Chondrocyte (in vitro differentiated cells): ENCODE results near the gene CEP350. TPM values are rescaled to one million over a fixed set of nuclear protein-coding genes. Genes with fewer than 3 reads are reported as not detected.
A peak's percentile ranks its signal among the peaks of the same experiment; 100 is the strongest.

Experiments used
- DNase-seq: peaks from one replicate; pipeline ENCODE4 v3.0.0; 2021; ENCODE audit warnings: mixed read lengths, low spot score
- H3K27ac Mint-ChIP-seq: one replicate; pipeline ENCODE4 v1.8.0; 2021; ENCODE audit warnings: mild to moderate bottlenecking, moderate library complexity, mixed read lengths; ENCODE audit not compliant: unreplicated experiment
- H3K27me3 Mint-ChIP-seq: 2 replicates; pipeline ENCODE4 v1.8.0; 2021; ENCODE audit warnings: low read depth, mixed read lengths
- H3K36me3 Mint-ChIP-seq: 2 replicates; pipeline ENCODE4 v1.8.0; 2021; ENCODE audit warnings: low read depth, mixed read lengths
- H3K4me1 Mint-ChIP-seq: 2 replicates; pipeline ENCODE4 v1.8.0; 2021; ENCODE audit warnings: low read depth, mild to moderate bottlenecking, mixed read lengths
- H3K4me3 Mint-ChIP-seq: one replicate; pipeline ENCODE4 v1.8.0; 2021; ENCODE audit warnings: mild to moderate bottlenecking, moderate library complexity, mixed read lengths; ENCODE audit not compliant: unreplicated experiment
- H3K9me3 Mint-ChIP-seq: 2 replicates; pipeline ENCODE4 v1.8.0; 2021; ENCODE audit warnings: low read depth, mixed read lengths
- total RNA-seq: library from RNA; stranded (reverse); gene quantifications from 3 replicates; pipeline ENCODE4 v1.2.1, GENCODE V29; 2021
- TF ChIP-seq, protein P1 (sequence below): fragments of 200-600 bp; sonication (generic); IDR thresholded peaks from 2 replicates; pipeline ENCODE4 v1.5.0; 2021; ENCODE audit warnings: antibody characterized with exemption, mild to moderate bottlenecking, moderate library complexity

Gene CEP350
- total RNA-seq, 1 donor from 2014 or later = 36.2 TPM

DNA sequence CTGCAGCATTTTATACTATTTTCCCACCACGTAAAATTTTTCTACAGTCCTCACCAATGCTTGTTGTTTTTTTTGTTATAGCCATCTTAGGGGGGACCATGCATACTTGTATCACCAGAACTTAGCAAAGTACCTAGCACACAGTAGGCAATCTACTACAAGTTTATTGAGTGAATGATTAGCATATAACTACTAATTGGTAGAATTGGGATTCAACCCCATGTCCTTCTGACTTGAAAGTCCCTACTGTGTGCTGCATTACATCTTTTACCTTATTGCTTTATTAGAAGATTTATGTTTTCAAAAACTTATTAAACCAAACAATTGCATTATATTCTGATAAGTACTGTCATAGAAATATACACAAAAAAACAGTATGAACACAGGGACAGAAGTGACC is 92.1 kb downstream of the CEP350 start:
- H3K27ac Mint-ChIP-seq = peak overlapping the region; percentile 30
- peaks cover 49% of the 10 kb centered on the region for H3K36me3 Mint-ChIP-seq
- no peak overlapping the region for H3K4me3 Mint-ChIP-seq
- no peaks in the 10 kb centered on the region for H3K27me3 Mint-ChIP-seq
- peaks cover 19% of the 10 kb centered on the region for H3K4me1 Mint-ChIP-seq
- TF ChIP-seq, protein P1, sequence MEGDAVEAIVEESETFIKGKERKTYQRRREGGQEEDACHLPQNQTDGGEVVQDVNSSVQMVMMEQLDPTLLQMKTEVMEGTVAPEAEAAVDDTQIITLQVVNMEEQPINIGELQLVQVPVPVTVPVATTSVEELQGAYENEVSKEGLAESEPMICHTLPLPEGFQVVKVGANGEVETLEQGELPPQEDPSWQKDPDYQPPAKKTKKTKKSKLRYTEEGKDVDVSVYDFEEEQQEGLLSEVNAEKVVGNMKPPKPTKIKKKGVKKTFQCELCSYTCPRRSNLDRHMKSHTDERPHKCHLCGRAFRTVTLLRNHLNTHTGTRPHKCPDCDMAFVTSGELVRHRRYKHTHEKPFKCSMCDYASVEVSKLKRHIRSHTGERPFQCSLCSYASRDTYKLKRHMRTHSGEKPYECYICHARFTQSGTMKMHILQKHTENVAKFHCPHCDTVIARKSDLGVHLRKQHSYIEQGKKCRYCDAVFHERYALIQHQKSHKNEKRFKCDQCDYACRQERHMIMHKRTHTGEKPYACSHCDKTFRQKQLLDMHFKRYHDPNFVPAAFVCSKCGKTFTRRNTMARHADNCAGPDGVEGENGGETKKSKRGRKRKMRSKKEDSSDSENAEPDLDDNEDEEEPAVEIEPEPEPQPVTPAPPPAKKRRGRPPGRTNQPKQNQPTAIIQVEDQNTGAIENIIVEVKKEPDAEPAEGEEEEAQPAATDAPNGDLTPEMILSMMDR = no peak
- no peak for DNase-seq
- H3K9me3 Mint-ChIP-seq = no peaks in the 10 kb centered on the region

DNA sequence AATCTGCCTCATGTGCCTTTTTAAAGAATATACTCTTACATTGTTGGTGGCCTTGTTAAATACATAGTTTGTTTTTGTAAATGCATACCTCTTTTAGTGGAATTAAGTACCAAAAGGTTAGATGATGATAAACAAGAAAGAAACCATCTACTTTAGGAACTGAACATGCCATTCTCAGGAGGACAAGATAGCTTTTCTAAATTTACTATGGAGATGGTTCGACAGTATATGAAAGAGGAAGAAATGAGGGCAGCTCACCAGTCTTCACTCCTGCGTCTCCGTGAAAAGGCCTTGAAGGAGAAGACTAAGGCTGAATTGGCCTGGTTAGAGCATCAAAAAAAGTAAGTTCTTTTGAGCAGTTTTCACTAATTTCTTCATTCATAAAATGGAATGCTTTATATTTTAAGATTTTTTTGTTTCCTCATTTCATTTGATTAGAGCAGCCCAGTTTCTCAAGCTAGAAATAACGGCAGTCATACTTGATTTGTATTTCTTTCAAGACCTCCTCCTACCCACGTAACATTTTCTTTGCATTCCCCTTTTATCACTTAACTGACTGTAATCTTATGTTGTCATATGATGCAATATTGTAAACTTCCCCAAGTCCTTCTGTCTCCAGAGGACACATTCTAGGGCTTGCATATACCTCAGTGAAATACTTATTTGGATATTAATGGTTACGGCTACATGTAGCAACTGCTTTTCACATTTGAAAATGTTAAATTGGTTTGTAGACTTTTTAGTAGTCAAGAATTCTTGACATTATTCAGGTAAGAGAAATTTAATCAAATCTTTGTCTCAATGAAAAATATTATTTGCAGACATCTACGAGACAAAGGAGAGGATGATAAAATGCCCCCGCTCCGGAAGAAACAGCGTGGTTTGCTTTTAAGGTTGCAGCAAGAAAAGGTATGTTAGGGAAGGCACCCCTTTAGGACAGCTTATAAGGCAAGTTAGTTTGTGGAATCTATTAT is 99.3 kb downstream of the CEP350 start:
- TF ChIP-seq, protein P1 = no peak
- Mint-ChIP-seq H3K4me1 (peaks cover 9% of the 10 kb centered on the region), H3K27ac (no peak overlapping the region), H3K9me3 (no peaks in the 10 kb centered on the region), H3K27me3 (no peaks in the 10 kb centered on the region), H3K36me3 (peaks cover 32% of the 10 kb centered on the region), H3K4me3 (no peak overlapping the region)
- no peak for DNase-seq

DNA sequence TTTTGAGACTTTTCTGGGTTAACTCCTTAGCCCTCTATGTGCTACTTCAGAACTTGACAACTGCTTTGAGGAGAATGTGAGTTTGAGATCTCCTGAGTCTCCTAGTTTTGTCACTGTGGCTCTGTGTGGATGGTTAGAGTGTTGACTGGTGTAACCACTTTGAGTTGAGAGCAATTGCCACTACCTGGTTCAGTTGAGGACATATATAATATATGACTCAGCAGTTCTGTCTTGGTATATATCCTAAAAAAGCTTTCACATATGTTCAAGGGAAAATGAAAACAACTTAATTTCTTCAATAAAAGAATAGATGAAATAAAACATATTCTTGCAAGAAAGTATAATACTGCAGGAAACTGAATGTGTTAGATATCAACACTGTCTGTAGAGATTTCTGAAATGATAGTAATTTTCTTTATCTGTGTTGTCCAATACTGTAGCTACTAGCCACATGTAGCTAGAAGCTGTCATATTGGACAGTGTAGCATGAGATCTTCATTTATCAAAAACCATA is 103.3 kb downstream of the CEP350 start:
- Mint-ChIP-seq H3K27me3 (no peaks in the 10 kb centered on the region), H3K27ac (no peak overlapping the region), H3K36me3 (peaks cover 24% of the 10 kb centered on the region), H3K9me3 (no peaks in the 10 kb centered on the region), H3K4me3 (no peak overlapping the region), H3K4me1 (peaks cover 9% of the 10 kb centered on the region)
- TF ChIP-seq, protein P1 = no peak
- no peak for DNase-seq

DNA sequence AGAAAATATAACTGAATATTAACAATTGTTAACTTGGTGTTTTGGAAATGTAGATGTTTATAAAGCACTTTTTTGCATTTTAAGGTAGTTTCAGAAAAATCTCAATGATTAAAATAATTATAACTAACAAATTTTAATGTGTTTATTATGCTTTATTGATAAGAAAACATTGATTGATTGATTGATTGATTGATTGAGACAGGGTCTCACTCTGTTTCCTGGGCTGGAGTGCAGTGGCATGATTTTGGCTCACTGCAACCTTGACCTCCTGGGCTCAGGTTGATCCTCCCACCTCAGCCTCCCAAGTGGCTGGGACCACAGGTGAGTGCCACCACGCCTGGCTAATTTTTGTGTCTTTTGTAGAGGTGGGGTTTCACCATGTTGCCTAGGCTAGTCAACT is 106.4 kb downstream of the CEP350 start:
- Mint-ChIP-seq H3K27me3 (no peaks in the 10 kb centered on the region), H3K4me3 (no peak overlapping the region), H3K4me1 (peaks cover 9% of the 10 kb centered on the region), H3K9me3 (no peaks in the 10 kb centered on the region), H3K36me3 (peaks cover 23% of the 10 kb centered on the region), H3K27ac (no peak overlapping the region)
- DNase-seq = no peak
- TF ChIP-seq, protein P1 = no peak

DNA sequence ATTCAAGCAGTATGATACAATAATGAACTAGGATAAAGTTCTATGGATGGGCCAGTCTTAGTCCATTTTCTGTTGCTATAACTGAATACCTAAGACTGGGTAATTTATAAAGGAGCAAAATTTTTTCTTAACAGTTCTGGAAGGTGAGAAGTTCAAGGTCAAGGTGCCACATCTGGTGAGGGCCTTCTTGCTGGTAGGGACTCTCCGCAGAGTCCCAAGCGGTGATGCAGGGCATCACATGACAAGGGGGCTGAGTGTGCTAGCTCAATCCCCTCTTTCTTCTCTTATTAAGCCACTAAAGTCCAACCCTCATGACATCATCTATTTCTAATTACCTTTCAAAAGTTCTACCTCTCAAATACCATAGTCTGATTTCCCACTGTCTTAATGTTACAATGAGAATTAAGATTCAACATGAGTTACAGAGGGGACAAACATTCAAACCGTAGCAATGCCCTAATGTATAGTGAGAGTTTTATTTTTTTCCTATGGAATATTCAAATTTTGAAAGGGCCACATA is 107.9 kb downstream of the CEP350 start:
- Mint-ChIP-seq H3K27ac (no peak overlapping the region), H3K9me3 (no peaks in the 10 kb centered on the region), H3K36me3 (peaks cover 27% of the 10 kb centered on the region), H3K4me3 (no peak overlapping the region), H3K27me3 (no peaks in the 10 kb centered on the region), H3K4me1 (peaks cover 6% of the 10 kb centered on the region)
- no peak for DNase-seq
- TF ChIP-seq, protein P1 = no peak
